NCI-H1105 (cell line): ENCODE results near the gene CGREF1.
"Not testable (repeated sequence)": the region's sequence is repeated elsewhere in the genome, so short reads cannot be mapped to it uniquely, and the experiment has no call there.

Source experiments
- DNase-seq: peaks from one replicate; lab custom pipeline; 2025; lab: John Stamatoyannopoulos, UW

CGREF1 gene

DNA sequence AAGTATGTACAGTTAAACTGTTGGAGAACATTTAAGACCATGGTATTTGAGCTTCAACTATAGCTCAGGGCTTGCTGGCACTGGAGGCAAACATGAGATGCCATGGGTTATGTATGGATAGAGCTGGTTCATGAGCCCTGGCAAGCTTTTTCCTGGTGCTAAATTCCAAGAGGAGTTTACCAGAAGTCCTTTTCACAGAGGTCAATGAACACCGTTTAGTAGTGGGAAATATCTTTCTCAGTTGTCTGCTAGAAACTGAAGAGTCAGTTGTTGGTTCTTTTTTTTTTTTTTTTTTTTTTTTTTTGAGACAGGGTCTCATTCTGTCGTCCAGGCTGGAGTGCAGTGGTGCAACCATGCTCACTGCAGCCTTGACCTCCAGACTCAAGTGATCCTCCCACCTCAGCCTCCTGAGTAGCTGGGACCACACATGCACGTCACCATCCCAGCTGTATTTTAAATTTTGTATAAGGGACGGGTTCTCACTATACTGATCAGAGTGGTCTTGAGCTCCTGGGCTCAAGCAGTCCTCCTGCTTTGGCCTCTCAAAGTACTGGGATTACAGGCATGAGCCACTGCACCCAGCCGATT, 31.0 kb downstream of the CGREF1 start:
- DNase-seq = no peak

DNA sequence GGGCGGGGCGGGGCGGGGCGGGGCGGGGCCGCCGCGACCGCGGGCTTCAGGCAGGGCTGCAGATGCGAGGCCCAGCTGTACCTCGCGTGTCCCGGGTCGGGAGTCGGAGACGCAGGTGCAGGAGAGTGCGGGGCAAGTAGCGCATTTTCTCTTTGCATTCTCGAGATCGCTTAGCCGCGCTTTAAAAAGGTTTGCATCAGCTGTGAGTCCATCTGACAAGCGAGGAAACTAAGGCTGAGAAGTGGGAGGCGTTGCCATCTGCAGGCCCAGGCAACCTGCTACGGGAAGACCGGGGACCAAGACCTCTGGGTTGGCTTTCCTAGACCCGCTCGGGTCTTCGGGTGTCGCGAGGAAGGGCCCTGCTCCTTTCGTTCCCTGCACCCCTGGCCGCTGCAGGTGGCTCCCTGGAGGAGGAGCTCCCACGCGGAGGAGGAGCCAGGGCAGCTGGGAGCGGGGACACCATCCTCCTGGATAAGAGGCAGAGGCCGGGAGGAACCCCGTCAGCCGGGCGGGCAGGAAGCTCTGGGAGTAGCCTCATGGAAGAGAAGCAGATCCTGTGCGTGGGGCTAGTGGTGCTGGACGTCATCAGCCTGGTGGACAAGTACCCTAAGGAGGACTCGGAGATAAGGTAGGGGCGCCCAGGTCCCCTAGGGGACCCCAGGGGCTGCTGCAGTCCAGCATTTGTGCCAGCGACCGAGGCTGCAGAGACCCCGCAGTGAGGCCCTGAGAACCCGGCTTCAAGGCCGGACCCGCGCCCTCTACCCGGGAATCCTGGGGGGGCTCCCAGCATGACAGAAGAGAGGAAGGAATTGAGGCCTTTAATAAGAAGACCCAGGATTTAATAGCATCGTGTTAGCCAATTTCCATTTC, 32.0 kb downstream of the CGREF1 start, which contains the start of gene KHK:
TSS of gene KHK (plus strand) at position 49 of the 870 bp plus-strand sequence. CDS start at position 537, 488 bp downstream.
- DNase-seq = peak; percentile 72

DNA sequence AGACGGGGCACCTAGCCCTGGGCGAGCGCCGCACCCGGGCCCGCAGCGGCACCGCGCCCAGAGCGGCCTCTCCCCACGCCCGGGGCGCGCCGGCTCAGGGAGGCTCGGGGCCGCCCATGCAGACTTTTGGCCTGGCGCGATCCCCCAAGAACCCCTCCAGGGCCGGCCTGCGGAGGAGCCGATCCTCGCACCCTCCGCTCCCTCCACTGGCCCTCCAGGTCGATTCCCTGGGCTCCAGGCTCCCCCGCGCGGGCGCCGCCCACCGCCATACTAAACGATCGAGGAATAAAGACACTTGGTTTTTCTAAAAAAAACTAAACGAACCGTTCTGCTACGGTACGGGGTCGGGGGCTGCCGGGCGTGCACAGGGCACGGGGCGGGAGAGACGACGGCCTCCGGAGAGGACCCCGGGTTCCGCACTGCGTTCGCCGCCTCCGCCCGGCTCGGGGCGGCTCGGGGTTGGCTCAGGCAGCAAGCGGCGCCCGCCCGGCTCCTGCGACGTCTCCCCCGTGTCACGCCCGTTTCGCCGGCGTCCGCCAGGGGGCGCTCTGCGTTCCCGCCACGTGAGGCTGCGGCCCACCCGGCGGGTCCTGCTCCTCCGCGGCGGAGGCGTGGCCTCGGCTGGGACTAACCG, 32.7 kb downstream of the CGREF1 start:
- DNase-seq = peak; percentile 74

DNA sequence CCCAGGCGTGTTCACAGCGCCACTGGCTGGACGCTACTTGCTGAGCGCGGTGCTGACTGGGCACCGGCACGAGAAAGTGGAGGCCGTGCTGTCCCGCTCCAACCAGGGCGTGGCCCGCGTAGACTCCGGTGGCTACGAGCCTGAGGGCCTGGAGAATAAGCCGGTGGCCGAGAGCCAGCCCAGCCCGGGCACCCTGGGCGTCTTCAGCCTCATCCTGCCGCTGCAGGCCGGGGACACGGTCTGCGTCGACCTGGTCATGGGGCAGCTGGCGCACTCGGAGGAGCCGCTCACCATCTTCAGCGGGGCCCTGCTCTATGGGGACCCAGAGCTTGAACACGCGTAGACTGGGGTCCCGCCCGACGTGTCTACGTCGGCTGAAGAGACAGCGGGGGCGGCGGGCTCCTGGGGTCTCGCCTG, 33.2 kb downstream of the CGREF1 start:
- DNase-seq = peak; percentile 11

DNA sequence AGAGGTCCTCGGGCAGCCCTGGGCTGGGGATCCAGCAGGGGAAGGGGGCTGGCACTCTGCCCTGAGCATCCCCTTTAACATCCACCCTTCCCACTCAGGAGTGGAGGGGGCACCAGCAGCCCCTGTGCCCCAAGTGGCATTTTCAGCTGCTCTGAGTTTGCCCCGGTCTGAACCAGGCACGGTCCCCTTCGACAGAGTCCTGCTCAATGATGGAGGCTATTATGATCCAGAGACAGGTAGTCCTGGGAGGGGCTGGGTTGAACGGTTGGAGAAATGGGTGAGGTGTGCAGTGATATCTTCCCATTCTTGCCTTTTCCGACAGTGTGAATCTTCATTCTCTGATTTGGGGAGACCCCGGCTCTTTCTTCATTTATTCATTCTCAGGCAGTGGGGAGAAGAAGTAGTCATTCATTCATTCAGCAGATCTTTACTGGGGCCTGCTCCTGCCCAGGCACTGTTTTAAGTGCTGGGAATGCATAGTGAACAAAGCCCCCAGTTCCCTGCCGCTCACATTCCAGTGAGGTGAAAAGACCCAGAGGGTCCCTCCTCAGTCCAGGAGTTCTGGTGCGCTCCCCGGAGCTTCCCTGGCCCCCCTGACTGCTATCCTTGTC, 33.8 kb downstream of the CGREF1 start:
- no peak for DNase-seq

DNA sequence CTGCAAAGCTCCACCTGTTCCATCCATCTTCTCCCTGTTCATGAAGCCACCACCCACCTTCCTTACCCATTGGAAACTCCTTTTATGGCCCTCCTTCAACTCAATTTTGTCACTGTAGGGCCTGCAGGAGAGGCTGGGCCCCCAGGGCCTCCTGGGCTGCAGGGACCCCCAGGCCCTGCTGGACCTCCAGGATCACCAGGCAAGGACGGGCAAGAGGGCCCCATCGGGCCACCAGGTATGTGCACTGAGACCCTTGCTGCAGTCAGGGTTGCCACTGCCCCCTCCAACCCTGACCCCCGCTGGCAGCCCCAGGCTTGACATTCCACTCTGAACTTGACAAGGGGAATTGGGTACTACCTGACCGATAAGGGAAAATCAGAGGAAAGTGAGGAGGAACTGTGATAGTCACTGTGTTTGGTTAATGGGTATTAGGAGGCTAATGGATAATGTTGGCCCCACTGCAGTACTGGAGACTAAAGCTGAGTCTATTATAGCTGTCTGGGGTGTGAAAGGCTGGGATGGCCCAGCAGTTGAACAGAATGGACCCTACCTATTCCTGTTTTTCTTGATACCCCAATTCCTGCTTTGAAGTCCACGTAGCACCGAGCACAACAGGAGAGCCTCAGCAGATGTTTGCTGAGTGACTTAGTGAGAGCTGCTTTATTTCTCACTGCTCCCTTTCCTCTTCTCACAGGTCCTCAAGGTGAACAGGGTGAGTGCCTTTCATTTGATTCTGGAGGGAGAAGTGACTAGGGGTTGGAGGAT, 34.4 kb downstream of the CGREF1 start:
- no peak for DNase-seq

DNA sequence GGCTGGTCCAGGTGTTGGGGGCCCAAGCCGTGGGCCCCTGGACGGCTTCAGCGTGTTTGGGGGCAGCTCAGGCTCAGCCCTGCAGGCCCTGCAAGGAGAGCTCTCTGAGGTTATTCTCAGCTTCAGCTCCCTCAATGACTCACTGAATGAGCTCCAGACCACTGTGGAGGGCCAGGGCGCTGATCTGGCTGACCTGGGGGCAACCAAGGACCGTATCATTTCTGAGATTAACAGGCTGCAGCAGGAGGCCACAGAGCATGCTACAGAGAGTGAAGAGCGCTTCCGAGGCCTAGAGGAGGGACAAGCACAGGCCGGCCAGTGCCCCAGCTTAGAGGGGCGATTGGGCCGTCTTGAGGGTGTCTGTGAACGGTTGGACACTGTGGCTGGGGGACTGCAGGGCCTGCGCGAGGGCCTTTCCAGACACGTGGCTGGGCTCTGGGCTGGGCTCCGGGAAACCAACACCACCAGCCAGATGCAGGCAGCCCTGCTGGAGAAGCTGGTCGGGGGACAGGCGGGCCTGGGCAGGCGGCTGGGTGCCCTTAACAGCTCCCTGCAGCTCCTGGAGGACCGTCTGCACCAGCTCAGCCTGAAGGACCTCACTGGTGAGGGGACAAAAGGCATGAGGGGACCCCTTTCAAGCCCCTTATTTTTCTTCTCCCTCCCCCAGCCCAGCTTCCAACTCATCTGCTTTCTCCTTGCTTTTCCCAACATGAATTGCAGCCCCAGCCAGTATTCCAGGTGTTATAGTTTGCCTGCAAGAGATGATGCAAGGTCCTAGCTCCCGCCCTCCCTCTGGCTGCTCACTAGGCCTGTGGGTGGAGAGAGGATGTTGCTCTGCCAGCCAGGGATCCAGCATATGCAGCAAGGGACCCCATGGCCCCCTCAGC, 35.3 kb downstream of the CGREF1 start:
- no peak for DNase-seq

DNA sequence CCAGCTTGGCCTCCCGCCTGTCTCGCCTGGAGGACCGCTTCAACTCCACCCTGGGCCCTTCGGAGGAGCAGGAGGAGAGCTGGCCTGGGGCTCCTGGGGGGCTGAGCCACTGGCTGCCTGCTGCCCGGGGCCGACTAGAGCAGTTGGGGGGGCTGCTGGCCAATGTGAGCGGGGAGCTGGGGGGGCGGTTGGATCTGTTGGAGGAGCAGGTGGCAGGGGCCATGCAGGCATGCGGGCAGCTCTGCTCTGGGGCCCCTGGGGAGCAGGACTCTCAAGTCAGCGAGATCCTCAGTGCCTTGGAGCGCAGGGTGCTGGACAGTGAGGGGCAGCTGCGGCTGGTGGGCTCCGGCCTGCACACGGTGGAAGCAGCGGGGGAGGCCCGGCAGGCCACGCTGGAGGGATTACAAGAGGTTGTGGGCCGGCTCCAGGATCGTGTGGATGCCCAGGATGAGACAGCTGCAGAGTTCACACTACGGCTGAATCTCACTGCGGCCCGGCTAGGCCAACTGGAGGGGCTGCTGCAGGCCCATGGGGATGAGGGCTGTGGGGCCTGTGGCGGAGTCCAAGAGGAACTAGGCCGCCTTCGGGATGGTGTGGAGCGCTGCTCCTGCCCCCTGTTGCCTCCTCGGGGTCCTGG, 36.0 kb downstream of the CGREF1 start:
- no peak for DNase-seq

DNA sequence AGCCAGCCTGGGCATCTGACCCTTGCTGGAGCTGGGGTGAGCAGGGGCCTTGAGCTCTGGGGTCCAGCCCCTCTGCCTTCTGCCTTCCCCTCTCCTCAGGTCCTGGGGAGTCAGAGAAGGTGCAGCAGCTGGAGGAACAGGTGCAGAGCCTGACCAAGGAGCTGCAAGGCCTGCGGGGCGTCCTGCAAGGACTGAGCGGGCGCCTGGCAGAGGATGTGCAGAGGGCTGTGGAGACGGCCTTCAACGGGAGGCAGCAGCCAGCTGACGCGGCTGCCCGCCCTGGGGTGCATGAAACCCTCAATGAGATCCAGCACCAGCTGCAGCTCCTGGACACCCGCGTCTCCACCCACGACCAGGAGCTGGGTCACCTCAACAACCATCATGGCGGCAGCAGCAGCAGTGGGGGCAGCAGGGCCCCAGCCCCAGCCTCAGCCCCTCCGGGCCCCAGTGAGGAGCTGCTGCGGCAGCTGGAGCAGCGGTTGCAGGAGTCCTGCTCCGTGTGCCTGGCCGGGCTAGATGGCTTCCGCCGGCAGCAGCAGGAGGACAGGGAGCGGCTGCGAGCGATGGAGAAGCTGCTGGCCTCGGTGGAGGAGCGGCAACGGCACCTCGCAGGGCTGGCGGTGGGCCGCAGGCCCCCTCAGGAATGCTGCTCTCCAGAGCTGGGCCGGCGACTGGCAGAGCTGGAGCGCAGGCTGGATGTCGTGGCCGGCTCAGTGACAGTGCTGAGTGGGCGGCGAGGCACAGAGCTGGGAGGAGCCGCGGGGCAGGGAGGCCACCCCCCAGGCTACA, 36.8 kb downstream of the CGREF1 start:
- no peak for DNase-seq

DNA sequence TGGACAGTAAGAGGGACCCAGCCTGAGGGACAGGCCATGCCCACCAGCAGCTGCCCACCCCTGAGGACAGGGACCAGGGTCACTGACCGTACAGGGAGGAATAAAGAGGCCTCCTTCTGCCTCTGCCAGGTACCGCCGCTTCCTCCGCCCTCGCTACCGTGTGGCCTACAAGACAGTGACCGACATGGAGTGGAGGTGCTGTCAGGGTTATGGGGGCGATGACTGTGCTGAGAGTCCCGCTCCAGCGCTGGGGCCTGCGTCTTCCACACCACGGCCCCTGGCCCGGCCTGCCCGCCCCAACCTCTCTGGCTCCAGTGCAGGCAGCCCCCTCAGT, 38.4 kb downstream of the CGREF1 start:
- DNase-seq = no peak

DNA sequence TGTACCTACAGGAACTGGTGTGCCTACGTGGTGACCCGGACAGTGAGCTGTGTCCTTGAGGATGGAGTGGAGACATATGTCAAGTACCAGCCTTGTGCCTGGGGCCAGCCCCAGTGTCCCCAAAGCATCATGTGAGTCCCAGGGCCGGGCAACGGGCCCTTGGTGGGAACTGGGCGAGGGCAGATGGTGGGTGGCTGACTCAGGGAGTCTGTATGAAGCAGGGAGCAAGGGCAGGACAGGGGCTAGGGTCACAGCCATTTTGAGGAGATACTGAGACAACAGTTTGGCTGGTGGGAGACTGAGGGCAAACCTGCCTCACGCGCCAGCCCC, 38.8 kb downstream of the CGREF1 start:
- no peak for DNase-seq

DNA sequence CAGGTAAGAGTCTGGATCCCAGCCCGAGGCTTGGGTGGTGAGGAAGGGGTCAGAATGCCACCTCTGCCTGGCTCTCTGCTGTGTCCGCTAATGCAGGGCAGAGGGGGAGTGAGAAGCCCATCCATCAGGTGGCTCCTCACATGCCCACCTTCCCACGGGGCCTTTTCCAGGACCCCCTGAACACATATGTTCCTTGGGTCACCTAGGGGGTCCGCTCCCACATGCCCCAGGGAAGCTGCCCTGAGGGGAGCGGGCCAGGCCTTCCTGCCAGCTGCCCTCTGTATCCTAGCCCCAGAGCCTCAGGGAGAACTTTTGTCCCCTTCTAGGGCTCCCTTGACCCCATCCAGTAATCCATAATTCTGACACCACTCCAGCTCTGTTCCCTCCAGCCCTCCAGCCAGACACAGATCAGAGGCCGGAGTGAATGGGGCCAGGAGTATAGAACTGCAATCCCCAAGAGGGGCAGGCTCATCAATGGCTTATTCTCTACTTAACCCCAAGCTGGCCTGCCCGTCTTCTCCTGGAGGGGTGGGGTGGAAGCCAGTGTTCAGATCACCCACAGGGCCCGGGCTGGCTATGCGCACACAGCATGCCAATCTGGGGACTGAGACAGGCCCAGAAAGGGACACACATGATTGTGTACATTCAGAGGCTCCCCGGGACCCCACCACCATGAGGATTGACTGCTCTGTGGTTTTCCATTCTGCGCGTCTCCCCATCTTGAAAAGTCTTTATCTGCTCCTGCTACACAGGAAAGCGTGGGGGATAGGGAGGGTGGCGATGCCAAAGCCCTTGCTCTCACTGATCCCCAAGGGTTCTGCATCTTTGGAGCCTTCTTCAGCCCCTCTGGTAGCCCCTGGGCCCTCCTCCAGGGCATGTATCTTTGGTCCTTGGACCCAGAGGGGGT, 39.4 kb downstream of the CGREF1 start:
- no peak for DNase-seq

DNA sequence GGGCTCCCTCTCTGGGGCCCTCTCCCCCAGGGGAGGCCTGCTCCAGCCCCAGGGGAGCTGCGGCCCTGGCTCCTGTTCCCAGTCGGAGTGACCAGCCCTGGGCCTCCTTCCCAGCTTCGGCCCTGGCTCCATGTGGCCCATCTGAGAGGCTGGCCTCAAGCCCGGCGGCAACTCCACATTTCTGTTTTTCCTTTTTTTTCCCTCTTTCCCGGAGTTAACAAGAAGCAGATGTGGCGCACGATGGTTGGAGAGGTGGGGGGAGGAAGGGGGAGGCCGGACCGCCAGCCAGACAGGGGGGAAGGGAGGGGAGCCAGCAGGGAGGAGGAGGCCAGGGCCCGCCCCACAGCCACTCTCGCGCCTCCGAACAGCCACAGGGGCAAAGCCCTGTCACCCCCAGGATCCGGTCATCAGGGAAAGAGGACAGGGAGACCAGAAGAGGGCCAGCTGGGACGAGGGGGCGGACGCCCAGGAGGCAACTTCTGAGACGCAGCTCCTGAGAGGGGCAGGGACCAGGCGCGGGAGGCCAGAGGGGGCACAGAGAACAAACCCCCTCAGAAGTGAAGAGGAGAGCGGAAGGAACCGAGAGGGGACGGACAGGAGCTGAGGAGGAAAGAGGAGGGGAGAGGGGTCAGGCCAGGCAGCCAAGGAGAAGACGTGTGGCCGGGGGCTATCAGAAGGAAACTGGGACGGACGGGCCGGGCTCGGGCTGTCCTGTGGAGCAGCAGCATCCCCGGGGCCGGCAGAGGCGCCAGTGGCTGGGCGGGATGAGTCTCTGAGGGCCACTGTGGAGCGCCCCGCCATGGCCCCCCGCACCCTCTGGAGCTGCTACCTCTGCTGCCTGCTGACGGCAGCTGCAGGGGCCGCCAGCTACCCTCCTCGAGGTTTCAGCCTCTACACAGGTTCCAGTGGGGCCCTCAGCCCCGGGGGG, 40.4 kb downstream of the CGREF1 start, which contains the start of gene EMILIN1:
TSS of gene EMILIN1 (plus strand) at position 349 of the 928 bp plus-strand sequence. CDS start at position 800, 451 bp downstream.
- no peak for DNase-seq

DNA sequence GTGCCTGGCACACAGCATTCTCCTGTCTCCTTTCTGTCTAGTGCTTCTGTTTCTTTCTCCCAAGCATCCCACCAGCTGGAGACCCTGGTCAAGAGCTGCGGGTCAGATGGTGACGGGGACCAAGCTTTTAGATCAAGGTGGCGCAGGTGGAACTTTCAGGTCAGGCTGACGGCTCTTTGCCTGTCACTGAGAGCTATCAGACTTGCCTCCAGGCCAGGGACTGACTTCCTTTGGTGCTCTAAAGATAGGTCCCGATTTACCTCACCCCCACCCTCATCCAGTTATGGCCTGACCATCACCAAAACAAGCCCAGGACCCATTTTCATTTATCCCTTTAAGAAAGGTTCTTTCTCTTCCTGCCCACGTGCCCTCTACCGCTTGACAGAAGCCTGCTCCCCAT, 41.7 kb downstream of the CGREF1 start:
- DNase-seq = no peak

DNA sequence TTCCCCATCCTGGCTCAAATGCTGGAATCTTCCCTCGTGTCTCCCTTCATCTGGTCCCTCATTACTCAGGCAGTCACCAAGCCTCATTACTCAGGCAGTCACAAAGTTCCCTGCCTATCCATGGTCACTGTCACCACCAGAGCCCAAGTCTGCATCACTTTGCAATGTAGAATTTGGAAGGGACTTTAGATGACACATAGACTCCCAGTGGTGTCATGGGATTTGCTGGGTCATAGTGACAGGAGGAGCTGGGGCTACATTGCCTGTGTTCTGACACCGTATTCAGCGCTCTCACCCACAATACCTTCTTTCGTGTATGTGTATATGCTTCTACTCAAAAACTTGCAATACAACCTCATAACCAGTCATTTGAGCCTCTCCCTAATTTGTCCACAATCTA, 42.6 kb downstream of the CGREF1 start:
- no peak for DNase-seq

DNA sequence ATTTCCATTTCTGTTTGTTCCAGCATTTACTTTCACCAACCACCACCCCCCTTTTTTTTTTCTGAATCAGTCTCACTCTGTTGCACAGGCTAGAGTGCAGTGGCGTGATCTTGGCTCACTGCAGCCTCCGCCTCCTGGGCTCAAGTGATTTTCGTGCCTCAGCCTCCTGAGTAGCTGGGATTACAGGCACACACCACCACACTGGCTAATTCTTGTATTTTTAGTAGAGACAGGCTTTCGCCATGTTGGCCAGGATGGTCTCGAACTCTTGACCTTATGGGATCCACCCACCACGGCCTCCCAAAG, 43.4 kb downstream of the CGREF1 start:
- DNase-seq = not testable (repeated sequence)

DNA sequence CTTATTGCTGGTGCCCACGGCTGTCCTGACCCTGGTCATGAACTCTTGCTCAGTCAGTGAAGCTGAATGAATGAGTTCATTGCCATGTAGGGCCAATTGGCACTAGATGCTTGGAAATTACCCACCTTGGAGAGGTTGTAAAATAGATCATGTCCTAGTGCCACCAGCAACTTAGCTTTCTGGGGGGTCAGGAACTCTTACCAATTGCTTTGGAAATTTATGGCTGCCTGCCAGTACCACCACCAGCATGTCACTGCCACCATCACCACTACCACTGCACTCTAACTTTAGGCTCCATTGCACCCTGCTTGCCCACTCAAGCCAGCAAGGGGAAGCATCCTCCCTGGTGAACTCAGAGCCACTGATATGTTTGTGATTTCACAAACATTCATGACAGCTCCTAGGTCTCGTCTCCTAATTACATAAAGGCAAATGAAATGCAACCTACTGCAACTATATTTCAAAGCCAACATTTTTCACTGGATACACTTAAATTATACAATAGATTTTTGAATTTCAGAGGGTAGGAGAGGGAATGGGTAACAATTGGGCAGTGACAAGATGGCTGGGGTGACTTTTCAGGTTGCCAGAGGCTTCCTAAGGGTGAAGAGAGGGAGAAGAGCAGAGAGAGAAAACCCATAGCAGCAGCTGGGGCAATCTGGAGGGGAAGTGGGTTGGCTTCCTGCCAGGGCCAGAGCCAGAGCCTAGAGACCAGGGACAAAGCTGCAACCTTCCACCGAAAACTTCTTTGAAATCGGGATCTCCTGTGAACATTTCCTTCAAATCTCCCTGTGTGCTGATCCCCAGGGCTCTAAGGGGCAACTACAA, 44.0 kb downstream of the CGREF1 start:
- peak; percentile 11 for DNase-seq
